ENCODE measurements around the gene TRIM24. TPM values are rescaled to one million over a fixed set of nuclear protein-coding genes. Genes with fewer than 3 reads are reported as not detected.
"Not testable (repeated sequence)": the region's sequence is repeated elsewhere in the genome, so short reads cannot be mapped to it uniquely, and the experiment has no call there.

Gene TRIM24
- total and polyA plus RNA-seq, 4 donors, result 3.3 to 13.8 (median 8.3) TPM

- no peaks in the 10 kb centered on the region for H3K4me1 ChIP-seq (ENCODE audit: control insufficient read depth in 1 of 2, insufficient read depth in 2 of 2, low read length in 2 of 2)
- no peaks in the 10 kb centered on the region for H3K27me3 ChIP-seq (ENCODE audit: control insufficient read depth in 1 of 2, insufficient read depth in 2 of 2, low read length in 1 of 2)
- H3K4me3 ChIP-seq (ENCODE audit: low read length in 2 of 2), result no peak overlapping the region
- intact Hi-C loops (cut with DNase I), result no loop called here
- H3K36me3 ChIP-seq (ENCODE audit: control insufficient read depth in 1 of 2, insufficient read depth in 2 of 2, low read length in 1 of 2), result no peaks in the 10 kb centered on the region
- WGBS, 2 donors, result 82 to 83% methylated on average over 4 of the region's 4 CpGs
- no peak overlapping the region for H3K27ac ChIP-seq (ENCODE audit: low read depth in 1 of 2, low read length in 2 of 2)
- DNase-seq, result no peak
- no peak for ATAC-seq (ENCODE audit: low FRiP score)
- H3K9me3 ChIP-seq (ENCODE audit: control insufficient read depth, low read length), result no peaks in the 10 kb centered on the region
These were observed 3.8 kb upstream of the TRIM24 start for GRCh38 chr7:138456220-138456619.

- DNase-seq (no peak), ATAC-seq (ENCODE audit: low FRiP score) (no peak)
- intact Hi-C loops (cut with DNase I), result no loop called here
- Histone ChIP-seq H3K27me3 (ENCODE audit: control insufficient read depth in 1 of 2, insufficient read depth in 2 of 2, low read length in 1 of 2) (no peaks in the 10 kb centered on the region), H3K4me3 (ENCODE audit: low read length in 2 of 2) (peak overlapping the region in 1 of 2 donors; percentile 37), H3K9me3 (ENCODE audit: control insufficient read depth, low read length) (no peaks in the 10 kb centered on the region), H3K27ac (ENCODE audit: low read depth in 1 of 2, low read length in 2 of 2) (no peak overlapping the region), H3K36me3 (ENCODE audit: control insufficient read depth in 1 of 2, insufficient read depth in 2 of 2, low read length in 1 of 2) (no peaks in the 10 kb centered on the region), H3K4me1 (ENCODE audit: control insufficient read depth in 1 of 2, insufficient read depth in 2 of 2, low read length in 2 of 2) (peaks cover 0 to 3% of the 10 kb centered on the region in 2 donors)
- 53 to 56% methylated on average over 18 of the region's 18 CpGs for WGBS, 2 donors
These were observed 1.3 kb upstream of the TRIM24 start for GRCh38 chr7:138458576-138459412.

GRCh38 chr7:138459413-138460175 lies 465 bp upstream of the TRIM24 start:
- H3K27ac ChIP-seq (ENCODE audit: low read depth in 1 of 2, low read length in 2 of 2), result no peak overlapping the region
- intact Hi-C loops (cut with DNase I), result no loop called here
- H3K4me1 ChIP-seq (ENCODE audit: control insufficient read depth in 1 of 2, insufficient read depth in 2 of 2, low read length in 2 of 2), result peaks cover 0 to 3% of the 10 kb centered on the region in 2 donors
- DNase-seq (peak in 1 of 2 donors; percentile 98), ATAC-seq (ENCODE audit: low FRiP score) (peak; percentile 99)
- WGBS, 2 donors, result 1% methylated on average over 25 to 31 of the region's 31 CpGs
- no peaks in the 10 kb centered on the region for H3K9me3 ChIP-seq (ENCODE audit: control insufficient read depth, low read length)
- H3K4me3 ChIP-seq (ENCODE audit: low read length in 2 of 2), result peak overlapping the region; percentile 37 to 50
- no peaks in the 10 kb centered on the region for H3K36me3 ChIP-seq (ENCODE audit: control insufficient read depth in 1 of 2, insufficient read depth in 2 of 2, low read length in 1 of 2)
- no peaks in the 10 kb centered on the region for H3K27me3 ChIP-seq (ENCODE audit: control insufficient read depth in 1 of 2, insufficient read depth in 2 of 2, low read length in 1 of 2)

DNA sequence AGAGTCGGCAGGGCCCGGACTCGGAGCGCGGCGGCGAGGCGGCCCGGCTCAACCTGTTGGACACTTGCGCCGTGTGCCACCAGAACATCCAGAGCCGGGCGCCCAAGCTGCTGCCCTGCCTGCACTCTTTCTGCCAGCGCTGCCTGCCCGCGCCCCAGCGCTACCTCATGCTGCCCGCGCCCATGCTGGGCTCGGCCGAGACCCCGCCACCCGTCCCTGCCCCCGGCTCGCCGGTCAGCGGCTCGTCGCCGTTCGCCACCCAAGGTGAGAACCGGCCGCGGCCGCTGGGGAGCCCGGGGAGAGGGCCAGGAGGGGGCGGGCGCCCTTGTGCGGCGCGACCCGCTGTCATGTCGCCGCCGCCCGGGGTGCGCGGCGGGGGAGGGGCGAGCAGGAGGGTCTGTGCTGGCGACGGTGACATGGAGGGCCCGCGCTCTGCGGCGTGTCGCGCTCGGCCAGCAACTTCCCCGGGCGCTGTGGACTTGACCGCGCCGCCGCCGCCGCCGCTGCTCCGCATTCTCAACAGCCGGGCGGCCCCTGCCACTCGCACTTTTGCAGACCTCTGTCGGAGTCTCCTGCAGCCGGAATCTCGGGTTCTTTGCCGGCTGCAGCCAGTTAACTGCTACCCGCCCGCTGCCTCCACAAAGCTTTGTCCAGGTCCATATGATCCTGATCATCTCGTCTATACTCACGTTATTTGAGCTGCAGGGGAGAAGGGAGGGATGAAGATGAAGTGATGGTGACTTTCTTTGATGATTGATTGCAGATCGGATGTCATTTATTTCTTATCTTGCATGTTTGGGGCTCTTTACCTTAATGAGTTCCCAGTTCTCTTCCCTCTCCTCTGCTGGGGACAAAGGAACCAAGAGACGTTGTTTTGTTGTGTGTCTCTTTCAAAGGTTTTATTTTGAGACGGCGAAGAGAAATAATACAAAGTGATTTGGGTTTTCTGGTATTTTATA lies 869 bp downstream of the TRIM24 start:
- Histone ChIP-seq H3K36me3 (ENCODE audit: control insufficient read depth in 1 of 2, insufficient read depth in 2 of 2, low read length in 1 of 2) (no peaks in the 10 kb centered on the region), H3K4me3 (ENCODE audit: low read length in 2 of 2) (peak overlapping the region; percentile 85 to 90), H3K9me3 (ENCODE audit: control insufficient read depth, low read length) (no peaks in the 10 kb centered on the region), H3K27me3 (ENCODE audit: control insufficient read depth in 1 of 2, insufficient read depth in 2 of 2, low read length in 1 of 2) (no peaks in the 10 kb centered on the region), H3K27ac (ENCODE audit: low read depth in 1 of 2, low read length in 2 of 2) (peak overlapping the region; percentile 36 to 84), H3K4me1 (ENCODE audit: control insufficient read depth in 1 of 2, insufficient read depth in 2 of 2, low read length in 2 of 2) (peaks cover 0 to 3% of the 10 kb centered on the region in 2 donors)
- ATAC-seq (ENCODE audit: low FRiP score) (peak; percentile 40), DNase-seq (peak; percentile 73 to 86)
- 0% methylated on average over 46 to 84 of the region's 84 CpGs for WGBS, 2 donors
- intact Hi-C loops (cut with DNase I), result no loop called here

DNA sequence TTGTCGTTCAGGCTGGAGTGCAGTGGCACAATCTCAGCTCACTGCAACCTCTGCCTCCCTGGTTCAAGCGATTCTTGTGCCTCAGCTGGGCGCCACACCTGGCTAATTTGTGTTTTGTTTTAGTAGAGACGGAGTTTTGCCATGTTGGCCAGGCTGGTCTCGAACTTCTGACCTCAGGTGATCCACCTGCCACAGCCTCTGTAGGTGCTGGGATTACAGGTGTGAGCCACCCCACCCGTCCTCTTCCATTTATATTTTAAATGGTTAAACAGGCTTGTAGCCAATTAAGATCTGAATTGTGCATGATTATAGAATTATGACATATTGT lies 3.2 kb downstream of the TRIM24 start:
- H3K36me3 ChIP-seq (ENCODE audit: control insufficient read depth in 1 of 2, insufficient read depth in 2 of 2, low read length in 1 of 2); H3K9me3 ChIP-seq (ENCODE audit: control insufficient read depth, low read length); H3K27ac ChIP-seq (ENCODE audit: low read depth in 1 of 2, low read length in 2 of 2); ATAC-seq (ENCODE audit: low FRiP score); DNase-seq; H3K4me1 ChIP-seq (ENCODE audit: control insufficient read depth in 1 of 2, insufficient read depth in 2 of 2, low read length in 2 of 2); H3K27me3 ChIP-seq (ENCODE audit: control insufficient read depth in 1 of 2, insufficient read depth in 2 of 2, low read length in 1 of 2); intact Hi-C loops (cut with DNase I); H3K4me3 ChIP-seq (ENCODE audit: low read length in 2 of 2): not testable (repeated sequence)
- 97% methylated on average over 6 of the region's 6 CpGs for WGBS, 2 donors

DNA sequence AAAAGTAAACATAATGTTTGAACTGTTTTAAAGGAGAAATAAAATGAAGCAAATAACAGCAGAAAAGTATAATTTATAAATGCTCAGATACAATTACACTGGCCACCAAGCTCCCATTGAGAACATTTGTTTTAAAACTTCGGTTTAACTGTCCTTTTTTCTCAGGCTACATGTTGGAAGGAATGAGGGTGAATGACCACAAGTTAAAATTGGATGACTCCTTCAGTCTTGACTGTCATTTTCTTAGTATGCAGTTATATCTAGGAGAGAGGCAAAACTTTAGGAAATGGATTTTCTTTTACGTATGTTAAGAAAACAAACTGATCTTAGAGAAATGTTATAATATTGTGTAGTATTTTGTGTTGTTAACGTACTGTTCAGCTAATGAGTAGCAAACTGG lies 5.0 kb downstream of the TRIM24 start:
- WGBS, 2 donors, result 52 to 58% methylated on average over 3 of the region's 3 CpGs
- no peak for ATAC-seq (ENCODE audit: low FRiP score)
- Histone ChIP-seq H3K27me3 (ENCODE audit: control insufficient read depth in 1 of 2, insufficient read depth in 2 of 2, low read length in 1 of 2) (no peaks in the 10 kb centered on the region), H3K36me3 (ENCODE audit: control insufficient read depth in 1 of 2, insufficient read depth in 2 of 2, low read length in 1 of 2) (no peaks in the 10 kb centered on the region), H3K4me1 (ENCODE audit: control insufficient read depth in 1 of 2, insufficient read depth in 2 of 2, low read length in 2 of 2) (peaks cover 0 to 5% of the 10 kb centered on the region in 2 donors), H3K4me3 (ENCODE audit: low read length in 2 of 2) (no peak overlapping the region), H3K9me3 (ENCODE audit: control insufficient read depth, low read length) (no peaks in the 10 kb centered on the region), H3K27ac (ENCODE audit: low read depth in 1 of 2, low read length in 2 of 2) (no peak overlapping the region)
- no peak for DNase-seq
- intact Hi-C loops (cut with DNase I), result no loop called here

DNA sequence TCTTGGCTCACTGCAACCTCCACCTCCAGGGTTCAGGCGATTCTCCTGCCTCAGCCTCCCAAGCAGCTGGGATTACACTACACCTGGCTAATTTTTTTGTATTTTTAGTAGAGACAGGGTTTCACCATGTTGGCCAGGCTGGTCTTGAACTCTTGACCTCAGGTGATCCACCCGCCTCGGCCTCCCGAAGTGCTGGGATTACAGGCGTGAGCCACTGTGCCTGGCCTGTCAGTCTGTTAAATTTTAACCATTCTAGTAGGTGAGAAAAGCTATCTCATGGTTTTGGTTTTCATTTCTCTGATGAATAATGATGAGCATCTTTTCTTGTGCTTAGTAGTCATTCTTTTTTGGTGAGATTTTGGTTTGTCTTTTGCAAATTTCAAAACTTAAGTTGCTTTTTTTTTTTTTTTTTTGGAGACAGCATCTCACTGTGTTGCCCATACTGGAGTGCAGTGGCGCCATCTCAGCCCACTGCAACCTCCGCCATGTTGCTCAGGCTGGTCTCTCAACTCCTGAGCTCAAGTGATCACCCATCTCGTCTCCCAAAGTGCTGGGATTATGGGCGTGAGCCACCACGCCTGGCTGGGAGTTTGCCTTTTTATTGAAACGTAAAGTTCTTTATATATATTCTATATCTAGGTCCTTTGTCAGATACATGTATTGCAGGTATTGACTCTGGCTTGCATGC lies 6.2 kb downstream of the TRIM24 start:
- H3K27ac ChIP-seq (ENCODE audit: low read depth in 1 of 2, low read length in 2 of 2); H3K4me3 ChIP-seq (ENCODE audit: low read length in 2 of 2); H3K27me3 ChIP-seq (ENCODE audit: control insufficient read depth in 1 of 2, insufficient read depth in 2 of 2, low read length in 1 of 2); H3K9me3 ChIP-seq (ENCODE audit: control insufficient read depth, low read length); ATAC-seq (ENCODE audit: low FRiP score); DNase-seq; intact Hi-C loops (cut with DNase I); H3K36me3 ChIP-seq (ENCODE audit: control insufficient read depth in 1 of 2, insufficient read depth in 2 of 2, low read length in 1 of 2); H3K4me1 ChIP-seq (ENCODE audit: control insufficient read depth in 1 of 2, insufficient read depth in 2 of 2, low read length in 2 of 2): not testable (repeated sequence)
- 96 to 97% methylated on average over 11 of the region's 11 CpGs for WGBS, 2 donors
